Left ventricle myocardium inferior (tissue), 1 donor: ENCODE measurements around the gene COL19A1. TPM values are rescaled to one million over a fixed set of nuclear protein-coding genes. Genes with fewer than 3 reads are reported as not detected.
"Not testable (repeated sequence)": the region's sequence is repeated elsewhere in the genome, so short reads cannot be mapped to it uniquely, and the experiment has no call there.

Source experiments
- DNase-seq: peaks from one replicate; pipeline ENCODE4 v3.0.0-alpha.2; 2020
- H3K27ac ChIP-seq: fragments of 200-600 bp; replicated peaks from 2 replicates; pipeline ENCODE4 v1.8.0; 2021
- H3K27me3 ChIP-seq: fragments of 200-600 bp; 2 replicates; pipeline ENCODE4 v1.8.0; 2021; ENCODE audit warnings: low read depth
- H3K36me3 ChIP-seq: fragments of 200-600 bp; 2 replicates; pipeline ENCODE4 v1.8.0; 2021
- H3K4me1 ChIP-seq: fragments of 200-600 bp; 2 replicates; pipeline ENCODE4 v1.8.0; 2021
- H3K4me3 ChIP-seq: fragments of 200-600 bp; 2 replicates; pipeline ENCODE4 v1.8.0; 2021; ENCODE audit warnings: mild to moderate bottlenecking, moderate library complexity
- H3K9me3 ChIP-seq: fragments of 200-600 bp; replicated peaks from 2 replicates; pipeline ENCODE4 v1.8.0; 2021
- intact Hi-C: fragments of 100-400 bp; cut with micrococcal nuclease; formaldehyde crosslinking; loops from one replicate; pipeline ENCODE4 v1.11.0; 2022
- total RNA-seq: library from RNA; stranded (reverse); fragmentation: NEBNext Ultra II Directional; extraction: Animal tissue kit (Norgen Biotek cat#: 25700); gene quantifications from one replicate; pipeline ENCODE4 v1.2.1, GENCODE V29; 2021
- TF ChIP-seq, protein P1 (sequence below): fragments of 200-600 bp; IDR thresholded peaks from 2 replicates; pipeline ENCODE4 v1.8.0; 2021; ENCODE audit warnings: antibody characterized with exemption, mild to moderate bottlenecking, borderline replicate concordance
- donor health status: DM: no; HTN: yes; CAD: no; lungs with severe emphysema.

COL19A1 gene
- total RNA-seq, 1 donor from 2014 or later: 1.9 TPM

- H3K36me3 ChIP-seq: no peaks in the 10 kb centered on the region
- H3K4me1 ChIP-seq: peaks cover 4% of the 10 kb centered on the region
- intact Hi-C loops: no loop called here
- H3K27me3 ChIP-seq: no peaks in the 10 kb centered on the region
- TF ChIP-seq, protein P1, sequence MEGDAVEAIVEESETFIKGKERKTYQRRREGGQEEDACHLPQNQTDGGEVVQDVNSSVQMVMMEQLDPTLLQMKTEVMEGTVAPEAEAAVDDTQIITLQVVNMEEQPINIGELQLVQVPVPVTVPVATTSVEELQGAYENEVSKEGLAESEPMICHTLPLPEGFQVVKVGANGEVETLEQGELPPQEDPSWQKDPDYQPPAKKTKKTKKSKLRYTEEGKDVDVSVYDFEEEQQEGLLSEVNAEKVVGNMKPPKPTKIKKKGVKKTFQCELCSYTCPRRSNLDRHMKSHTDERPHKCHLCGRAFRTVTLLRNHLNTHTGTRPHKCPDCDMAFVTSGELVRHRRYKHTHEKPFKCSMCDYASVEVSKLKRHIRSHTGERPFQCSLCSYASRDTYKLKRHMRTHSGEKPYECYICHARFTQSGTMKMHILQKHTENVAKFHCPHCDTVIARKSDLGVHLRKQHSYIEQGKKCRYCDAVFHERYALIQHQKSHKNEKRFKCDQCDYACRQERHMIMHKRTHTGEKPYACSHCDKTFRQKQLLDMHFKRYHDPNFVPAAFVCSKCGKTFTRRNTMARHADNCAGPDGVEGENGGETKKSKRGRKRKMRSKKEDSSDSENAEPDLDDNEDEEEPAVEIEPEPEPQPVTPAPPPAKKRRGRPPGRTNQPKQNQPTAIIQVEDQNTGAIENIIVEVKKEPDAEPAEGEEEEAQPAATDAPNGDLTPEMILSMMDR: no peak
- H3K9me3 ChIP-seq: no peaks in the 10 kb centered on the region
- no peak overlapping the region for H3K27ac ChIP-seq
- no peak overlapping the region for H3K4me3 ChIP-seq
- no peak for DNase-seq
These were observed 92.6 kb downstream of the COL19A1 start for GRCh38 chr6:69958978-69959377.

GRCh38 chr6:69965974-69966373 lies 99.6 kb downstream of the COL19A1 start:
- H3K9me3 ChIP-seq, intact Hi-C loops, H3K27me3 ChIP-seq, H3K4me3 ChIP-seq, H3K27ac ChIP-seq, H3K36me3 ChIP-seq, DNase-seq, H3K4me1 ChIP-seq: not testable (repeated sequence)

GRCh38 chr6:69973138-69973537 lies 106.8 kb downstream of the COL19A1 start:
- no peak for DNase-seq
- Histone ChIP-seq H3K36me3 (no peaks in the 10 kb centered on the region), H3K27me3 (no peaks in the 10 kb centered on the region), H3K4me1 (no peaks in the 10 kb centered on the region), H3K27ac (no peak overlapping the region), H3K4me3 (no peak overlapping the region), H3K9me3 (no peaks in the 10 kb centered on the region)
- TF ChIP-seq, protein P1: no peak
- intact Hi-C loops: no loop called here

DNA sequence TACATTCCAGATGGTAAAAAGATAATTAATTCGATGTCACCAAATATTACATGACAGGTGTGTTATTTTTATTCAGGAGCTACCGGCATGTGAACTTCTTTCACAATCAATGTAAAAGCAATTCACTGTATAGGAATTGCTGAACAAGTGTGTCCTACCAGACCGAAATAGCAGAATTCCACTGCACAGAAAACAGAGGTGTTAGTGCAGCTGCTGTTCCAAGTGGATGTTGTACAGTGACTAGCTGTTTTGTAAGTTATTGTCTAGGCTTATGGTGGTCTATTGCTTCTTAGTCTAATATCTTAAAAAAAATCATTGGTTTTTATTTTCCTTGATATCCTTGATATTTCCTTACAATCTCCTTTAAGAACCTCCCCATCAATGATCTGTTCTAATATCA lies 107.4 kb downstream of the COL19A1 start:
- Histone ChIP-seq H3K4me3 (no peak overlapping the region), H3K27ac (no peak overlapping the region), H3K9me3 (no peaks in the 10 kb centered on the region), H3K27me3 (no peaks in the 10 kb centered on the region), H3K36me3 (no peaks in the 10 kb centered on the region), H3K4me1 (no peaks in the 10 kb centered on the region)
- TF ChIP-seq, protein P1: no peak
- DNase-seq: no peak
- intact Hi-C loops: no loop called here

DNA sequence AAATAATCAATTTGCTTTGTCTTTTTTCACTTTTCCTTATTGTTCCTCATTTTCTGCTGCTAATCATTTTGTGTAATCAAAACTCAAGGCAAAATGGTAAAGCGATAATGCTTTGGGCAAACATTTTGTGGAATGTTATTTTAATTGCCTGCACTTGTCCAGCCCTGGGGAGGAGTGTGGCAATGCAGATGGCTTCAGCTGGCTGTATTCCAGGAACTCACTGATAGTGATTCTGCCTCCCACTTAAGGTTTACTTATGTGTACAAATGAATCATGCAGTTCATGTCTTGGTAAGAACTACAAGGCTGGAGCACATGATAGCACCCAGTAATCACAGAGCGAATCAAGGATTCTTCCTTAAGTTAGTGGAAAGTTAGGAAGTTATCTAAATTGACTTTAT lies 107.8 kb downstream of the COL19A1 start:
- H3K4me3 ChIP-seq: no peak overlapping the region
- H3K27me3 ChIP-seq: no peaks in the 10 kb centered on the region
- H3K36me3 ChIP-seq: no peaks in the 10 kb centered on the region
- intact Hi-C loops: no loop called here
- TF ChIP-seq, protein P1: no peak
- no peaks in the 10 kb centered on the region for H3K9me3 ChIP-seq
- no peak for DNase-seq
- no peak overlapping the region for H3K27ac ChIP-seq
- H3K4me1 ChIP-seq: no peaks in the 10 kb centered on the region

GRCh38 chr6:69976591-69977090 lies 110.3 kb downstream of the COL19A1 start:
- Histone ChIP-seq H3K4me3 (no peak overlapping the region), H3K27ac (no peak overlapping the region), H3K36me3 (no peaks in the 10 kb centered on the region), H3K4me1 (no peaks in the 10 kb centered on the region), H3K27me3 (no peaks in the 10 kb centered on the region), H3K9me3 (no peaks in the 10 kb centered on the region)
- intact Hi-C loops: no loop called here
- TF ChIP-seq, protein P1: no peak
- no peak for DNase-seq
